IPS-15b (cell line): ENCODE results near the gene LYST.
"Not testable (repeated sequence)": the region's sequence is repeated elsewhere in the genome, so short reads cannot be mapped to it uniquely, and the experiment has no call there.

Experiments
- H3K27me3 ChIP-seq: one replicate; pipeline ENCODE4 v1.6.1; 2013; ENCODE audit warnings: low read length; ENCODE audit not compliant: control insufficient read depth, insufficient read depth
- H3K36me3 ChIP-seq: one replicate; pipeline ENCODE4 v1.6.1; 2013; ENCODE audit warnings: low read length; ENCODE audit not compliant: control insufficient read depth, insufficient read depth
- H3K4me1 ChIP-seq: one replicate; pipeline ENCODE4 v1.6.1; 2013; ENCODE audit warnings: mild to moderate bottlenecking, low read length; ENCODE audit not compliant: control insufficient read depth, insufficient read depth
- H3K4me3 ChIP-seq: one replicate; pipeline ENCODE4 v1.5.1; 2013; ENCODE audit warnings: low read depth, low read length
- H3K9ac ChIP-seq: one replicate; pipeline ENCODE4 v1.6.1; 2013; ENCODE audit warnings: low read depth, mild to moderate bottlenecking, low read length
- H3K9me3 ChIP-seq: one replicate; pipeline ENCODE4 v1.6.1; 2013; ENCODE audit warnings: mild to moderate bottlenecking, low read length; ENCODE audit not compliant: control insufficient read depth, insufficient read depth

LYST gene

DNA sequence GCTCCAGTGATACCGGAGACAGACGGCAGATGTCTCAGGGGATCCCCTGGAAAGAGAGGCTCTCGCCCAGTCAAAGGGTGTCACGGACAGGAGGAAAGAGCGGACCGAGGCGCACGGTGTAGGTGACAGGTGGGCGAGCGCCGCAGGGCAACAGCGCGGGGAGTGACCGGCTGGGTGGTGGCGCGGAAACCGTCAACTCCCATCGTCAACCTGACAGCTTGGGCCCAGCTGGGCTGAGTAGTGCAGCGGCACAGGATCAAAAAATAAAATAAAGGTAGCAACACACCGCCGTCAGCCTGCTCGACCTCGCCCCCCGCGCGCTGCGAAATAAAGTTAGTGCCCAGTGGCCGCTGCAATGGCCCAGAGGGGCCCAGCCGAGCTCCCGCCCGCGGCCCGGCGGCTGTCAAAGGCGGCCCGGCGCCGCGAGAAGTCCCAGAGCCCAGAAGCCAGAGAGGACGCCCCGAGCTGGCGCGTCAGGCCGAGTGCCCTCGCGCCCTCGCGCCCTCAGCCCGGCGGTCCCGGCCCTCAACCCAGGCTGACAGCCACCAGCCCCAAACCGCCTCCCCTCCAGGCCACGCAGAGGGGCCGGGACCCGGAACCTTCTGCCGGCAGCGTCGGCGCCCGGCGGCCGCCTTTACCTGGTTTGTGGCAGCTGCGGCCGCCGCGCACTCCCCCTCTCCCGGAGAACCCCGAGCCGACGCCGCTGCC, at the start of gene LYST:
LYST (minus strand) TSS at position 702 of the 708 bp plus-strand sequence. CDS start 36,489 bp downstream, outside the sequence.
- Histone ChIP-seq H3K27me3 (peaks cover 17% of the 10 kb centered on the region), H3K4me3 (peak within 1 kb of the TSS; percentile 71), H3K4me1 (no peaks in the 10 kb centered on the region), H3K9ac (peak within 1 kb of the TSS; percentile 47), H3K36me3 (no peaks in the 10 kb centered on the region), H3K9me3 (no peaks in the 10 kb centered on the region)

GRCh38 chr1:235915489-235915888, 48.8 kb upstream of the LYST start:
- not testable (repeated sequence) for H3K9me3 ChIP-seq, H3K36me3 ChIP-seq, H3K27me3 ChIP-seq, H3K9ac ChIP-seq, H3K4me1 ChIP-seq, H3K4me3 ChIP-seq

- Histone ChIP-seq H3K4me3 (no peak overlapping the region), H3K4me1 (no peaks in the 10 kb centered on the region), H3K9me3 (no peaks in the 10 kb centered on the region), H3K9ac (no peak overlapping the region), H3K27me3 (peaks cover 1% of the 10 kb centered on the region), H3K36me3 (no peaks in the 10 kb centered on the region)
Measured at GRCh38 chr1:235913311-235913710, 46.6 kb upstream of the LYST start.

DNA sequence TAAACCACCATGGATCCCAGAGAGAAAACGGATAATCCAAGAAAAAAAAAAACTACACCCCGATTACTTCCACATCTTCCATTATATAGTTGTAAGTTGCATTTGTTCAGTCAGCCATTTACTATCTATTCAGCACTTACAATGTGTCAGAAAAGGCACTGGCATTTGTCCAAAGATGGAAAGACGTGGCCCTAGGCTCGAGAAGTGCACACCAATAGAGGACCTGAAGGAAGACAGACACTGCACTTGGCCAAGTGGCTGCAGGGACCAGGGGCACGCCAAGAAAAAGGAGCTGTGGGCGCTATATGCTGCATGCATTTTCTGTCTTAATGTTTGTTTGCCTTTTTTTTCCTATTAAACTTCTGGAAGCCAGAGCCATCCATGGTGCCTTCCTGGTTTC, 45.2 kb upstream of the LYST start:
- H3K27me3 ChIP-seq: no peaks in the 10 kb centered on the region
- H3K4me3 ChIP-seq: no peak overlapping the region
- H3K9ac ChIP-seq: no peak overlapping the region
- no peaks in the 10 kb centered on the region for H3K36me3 ChIP-seq
- H3K4me1 ChIP-seq: no peaks in the 10 kb centered on the region
- H3K9me3 ChIP-seq: no peaks in the 10 kb centered on the region

- no peak overlapping the region for H3K4me3 ChIP-seq
- H3K27me3 ChIP-seq: no peaks in the 10 kb centered on the region
- no peak overlapping the region for H3K9ac ChIP-seq
- H3K9me3 ChIP-seq: no peaks in the 10 kb centered on the region
- H3K4me1 ChIP-seq: no peaks in the 10 kb centered on the region
- no peaks in the 10 kb centered on the region for H3K36me3 ChIP-seq
Measured at GRCh38 chr1:235911300-235911662, 44.6 kb upstream of the LYST start.

DNA sequence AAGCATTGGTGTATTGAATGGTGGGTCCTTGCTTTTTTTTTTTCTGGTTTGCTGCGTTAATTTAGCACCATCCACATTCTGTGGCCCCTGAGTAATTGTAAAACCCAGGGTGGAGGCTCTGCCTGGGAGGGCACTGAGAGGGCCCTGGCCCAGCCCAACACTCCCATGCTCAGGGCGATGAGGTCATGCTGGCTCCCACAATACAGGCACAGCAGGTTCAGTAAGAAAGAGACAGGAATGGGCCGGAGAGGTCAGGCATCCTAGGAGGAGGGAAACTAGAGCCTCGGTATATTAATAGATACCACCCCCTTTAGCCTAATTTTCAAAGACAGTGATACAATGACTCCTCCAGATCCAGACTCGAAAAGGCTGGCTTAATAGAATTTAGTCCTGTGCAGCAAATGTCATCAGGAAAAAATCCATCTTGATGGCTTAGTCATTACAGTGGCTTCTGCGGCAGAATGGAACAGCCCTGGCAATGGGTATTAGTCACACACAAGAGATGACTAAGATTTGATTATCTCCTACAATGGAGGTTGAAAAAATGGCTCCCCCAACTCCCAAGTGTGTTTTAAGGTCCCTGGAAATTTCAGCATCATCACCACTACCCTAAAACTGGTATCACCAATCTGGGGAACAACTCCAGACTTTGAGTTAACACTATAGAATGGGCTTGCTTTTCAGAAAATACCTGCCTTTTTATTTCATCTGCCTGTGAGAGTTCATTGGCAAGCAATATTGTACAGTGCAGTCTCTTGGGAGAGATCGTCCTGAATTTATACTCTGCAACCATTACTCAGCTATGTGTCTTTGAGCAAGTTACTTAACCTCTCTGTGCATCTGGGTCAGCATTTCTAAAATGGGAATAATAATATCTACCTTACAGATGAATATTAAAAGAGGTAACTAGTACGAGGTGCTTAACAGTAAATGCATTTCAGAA, 43.9 kb upstream of the LYST start:
- Histone ChIP-seq H3K4me3 (no peak overlapping the region), H3K4me1 (no peaks in the 10 kb centered on the region), H3K27me3 (no peaks in the 10 kb centered on the region), H3K9ac (no peak overlapping the region), H3K9me3 (no peaks in the 10 kb centered on the region), H3K36me3 (no peaks in the 10 kb centered on the region)

- H3K4me3 ChIP-seq: no peak overlapping the region
- H3K9ac ChIP-seq: no peak overlapping the region
- no peaks in the 10 kb centered on the region for H3K4me1 ChIP-seq
Measured at GRCh38 chr1:235908742-235909520, 42.2 kb upstream of the LYST start.

DNA sequence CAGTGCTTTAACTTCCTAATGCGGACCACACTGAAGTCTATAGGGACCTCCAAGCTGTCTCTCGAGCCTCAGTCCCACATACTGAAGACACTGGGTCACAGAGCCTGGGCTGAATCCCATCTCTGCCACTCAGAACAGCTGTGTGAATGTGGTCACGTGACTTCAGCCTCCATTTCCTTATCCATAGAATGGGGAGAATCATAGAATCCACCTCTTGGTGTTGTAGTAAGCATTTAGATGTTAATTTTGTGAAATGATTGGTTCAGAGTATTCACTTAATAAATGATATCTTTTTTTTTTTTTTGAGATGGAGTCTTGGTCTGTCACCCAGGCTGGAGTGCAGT, 41.2 kb upstream of the LYST start:
- Histone ChIP-seq H3K36me3 (no peaks in the 10 kb centered on the region), H3K4me1 (no peaks in the 10 kb centered on the region), H3K27me3 (no peaks in the 10 kb centered on the region), H3K4me3 (no peak overlapping the region), H3K9me3 (no peaks in the 10 kb centered on the region), H3K9ac (no peak overlapping the region)

More at GRCh38 chr1:235908742-235909520, 42.2 kb upstream of the LYST start:
- H3K36me3 ChIP-seq: no peaks in the 10 kb centered on the region
- no peaks in the 10 kb centered on the region for H3K9me3 ChIP-seq
- no peaks in the 10 kb centered on the region for H3K27me3 ChIP-seq

- Histone ChIP-seq H3K36me3 (no peaks in the 10 kb centered on the region), H3K9me3 (no peaks in the 10 kb centered on the region), H3K4me3 (no peak overlapping the region), H3K9ac (no peak overlapping the region), H3K4me1 (no peaks in the 10 kb centered on the region), H3K27me3 (no peaks in the 10 kb centered on the region)
Measured at GRCh38 chr1:235907187-235907896, 40.6 kb upstream of the LYST start.

DNA sequence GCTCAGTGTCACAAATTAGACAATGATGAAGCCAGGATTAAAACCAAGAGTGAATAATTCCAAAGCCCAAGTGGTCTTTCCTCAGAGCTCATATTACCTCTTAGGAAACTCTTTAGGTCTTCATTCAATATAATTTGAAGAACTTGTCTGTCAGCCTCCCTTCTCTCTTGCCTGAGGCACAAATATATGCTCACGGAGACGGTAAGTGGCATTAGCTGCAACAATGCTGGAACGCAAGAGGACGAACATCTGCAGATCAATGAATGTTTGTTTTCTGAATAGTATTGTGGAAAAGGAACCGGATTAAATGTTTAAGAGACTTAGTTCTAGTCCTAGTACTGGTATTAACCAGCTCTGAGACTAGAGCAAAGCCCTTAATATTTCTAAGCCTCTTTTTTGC, 39.7 kb upstream of the LYST start:
- no peaks in the 10 kb centered on the region for H3K27me3 ChIP-seq
- H3K4me3 ChIP-seq: no peak overlapping the region
- no peaks in the 10 kb centered on the region for H3K4me1 ChIP-seq
- H3K9ac ChIP-seq: no peak overlapping the region
- H3K36me3 ChIP-seq: no peaks in the 10 kb centered on the region
- no peaks in the 10 kb centered on the region for H3K9me3 ChIP-seq

DNA sequence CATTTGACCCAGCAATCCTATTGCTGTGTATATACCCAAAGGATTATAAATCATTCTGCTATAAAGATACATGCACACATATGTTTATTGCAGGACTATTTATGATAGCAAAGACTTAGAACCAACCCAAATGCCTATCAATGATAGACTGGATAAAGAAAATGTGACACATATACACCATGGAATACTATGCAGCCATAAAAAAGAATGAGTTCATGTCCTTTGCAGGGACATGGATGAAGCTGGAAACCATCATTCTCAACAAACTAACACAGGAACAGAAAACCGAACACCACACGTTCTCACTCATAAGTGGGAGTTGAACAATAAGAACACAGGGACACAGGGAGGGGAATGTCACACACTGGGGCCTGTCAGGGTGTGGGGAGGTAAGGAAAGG, 37.1 kb upstream of the LYST start:
- not testable (repeated sequence) for H3K4me1 ChIP-seq, H3K27me3 ChIP-seq, H3K36me3 ChIP-seq

More for the DNA sequence above, 37.1 kb upstream of the LYST start:
- not testable (repeated sequence) for H3K9ac ChIP-seq, H3K9me3 ChIP-seq, H3K4me3 ChIP-seq
